Forelimb muscle (tissue), 1 donor: ENCODE data around the gene CFDP1. TPM values are rescaled to one million over a fixed set of nuclear protein-coding genes. Genes with fewer than 3 reads are reported as not detected.

Source experiments
- DNase-seq: peaks from one replicate; pipeline ENCODE4 v3.0.0-alpha.2; 2013; ENCODE audit warnings: low read depth
- polyA plus RNA-seq: library from polyadenylated mRNA; unstranded; fragments of 120-200 nt; gene quantifications from one replicate; pipeline ENCODE4 v1.2.1, GENCODE V29; 2013; ENCODE audit not compliant: insufficient read length

The CFDP1 gene
- polyA plus RNA-seq, 1 donor = 72.9 TPM

- DNase-seq = no peak
Observed at GRCh38 chr16:75251280-75252048, 181.8 kb downstream of the CFDP1 start, which contains the start of gene BCAR1. TSS of gene BCAR1 (minus strand) at chr16:75251624. CDS start at chr16:75251482, 142 bp downstream.

- DNase-seq = no peak
Observed at GRCh38 chr16:75250809-75251279, 182.5 kb downstream of the CFDP1 start.

- no peak for DNase-seq
Observed at GRCh38 chr16:75250089-75250808, 183.1 kb downstream of the CFDP1 start.

GRCh38 chr16:75249441-75249840 lies 183.9 kb downstream of the CFDP1 start:
- no peak for DNase-seq

GRCh38 chr16:75248536-75249380 lies 184.5 kb downstream of the CFDP1 start:
- no peak for DNase-seq

- DNase-seq = no peak
Observed at GRCh38 chr16:75248142-75248535, 185.2 kb downstream of the CFDP1 start.

- no peak for DNase-seq
Observed at GRCh38 chr16:75247249-75247648, 186.1 kb downstream of the CFDP1 start.

GRCh38 chr16:75246504-75247205 lies 186.6 kb downstream of the CFDP1 start:
- no peak for DNase-seq

GRCh38 chr16:75244844-75245758 lies 188.2 kb downstream of the CFDP1 start:
- DNase-seq = no peak

GRCh38 chr16:75244225-75244809 lies 189.0 kb downstream of the CFDP1 start:
- no peak for DNase-seq

Other genes with a start within 250 kb of the CFDP1 start
- gene CTRB2, start 226.3 kb downstream of the CFDP1 start, polyA plus RNA-seq = not detected
- gene CTRB1, start 214.5 kb downstream of the CFDP1 start, polyA plus RNA-seq = 0.30 TPM
- gene BCAR1, start 181.9 kb downstream of the CFDP1 start, polyA plus RNA-seq = 58.6 TPM
- gene TMEM170A, start 31.2 kb upstream of the CFDP1 start, polyA plus RNA-seq = 18.6 TPM
- 2.1 TPM for gene CHST6, start 61.9 kb upstream of the CFDP1 start, polyA plus RNA-seq
- gene CHST5, start 102.6 kb upstream of the CFDP1 start, polyA plus RNA-seq = 0.27 TPM
- gene TMEM231, start 122.7 kb upstream of the CFDP1 start, polyA plus RNA-seq = 6.1 TPM
- gene GABARAPL2, start 132.9 kb upstream of the CFDP1 start, polyA plus RNA-seq = 118 TPM
- gene ADAT1, start 189.8 kb upstream of the CFDP1 start, polyA plus RNA-seq = 31.7 TPM
- 127 TPM for gene KARS1, start 214.2 kb upstream of the CFDP1 start, polyA plus RNA-seq
- gene TERF2IP, start 214.3 kb upstream of the CFDP1 start, polyA plus RNA-seq = 59.1 TPM
- gene CPHXL2, start 243.5 kb upstream of the CFDP1 start, polyA plus RNA-seq = not detected